Ovary (tissue), 3 donors: ENCODE data around the gene ATRNL1.

ENCODE experiments used
- POLR2A ChIP-seq: fragments of 450-650 bp; IDR thresholded peaks from one replicate; pipeline ENCODE4 v1.6.1; 2017; ENCODE audit warnings: antibody characterized with exemption, mild to moderate bottlenecking, moderate library complexity
- TF ChIP-seq, protein P1 (sequence below), 3 donors: fragments of 450-650 bp in 2 of 3; fragments of 200-600 bp in 1 of 3; IDR thresholded peaks; one replicate each; pipeline versions ENCODE4 v1.5.1 to v1.8.0; 2016 to 2022; ENCODE audit warnings: antibody characterized with exemption in 3 of 3, mild to moderate bottlenecking in 1 of 3
- donor health status: DM: no; HTN: no; CAD: no.

DNA sequence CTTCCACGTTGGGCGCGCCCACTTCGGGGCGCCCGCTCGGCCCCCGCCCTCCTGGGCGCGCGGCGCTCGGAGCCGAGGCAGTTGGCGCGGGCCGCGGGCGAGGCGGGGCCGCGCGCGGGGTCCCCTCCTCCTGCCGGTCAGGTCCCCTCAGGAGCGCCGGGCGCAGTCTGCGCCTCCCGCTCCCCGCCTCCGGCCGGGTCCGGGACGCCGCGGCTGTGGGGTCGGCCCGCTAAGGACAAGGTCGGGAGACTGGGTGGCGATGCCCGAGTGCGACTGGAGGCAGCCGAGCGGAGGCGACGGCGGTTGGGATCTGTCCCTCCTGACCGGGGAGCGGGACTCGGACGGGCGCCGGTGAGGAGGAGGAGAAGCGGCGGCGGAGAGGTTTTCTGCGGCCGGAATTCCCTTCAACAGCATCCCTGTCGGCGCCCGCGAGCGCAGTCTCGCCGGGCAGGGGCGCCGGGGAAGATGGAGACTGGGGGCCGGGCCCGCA is at the start of gene ATRNL1:
- TF ChIP-seq, protein P1, sequence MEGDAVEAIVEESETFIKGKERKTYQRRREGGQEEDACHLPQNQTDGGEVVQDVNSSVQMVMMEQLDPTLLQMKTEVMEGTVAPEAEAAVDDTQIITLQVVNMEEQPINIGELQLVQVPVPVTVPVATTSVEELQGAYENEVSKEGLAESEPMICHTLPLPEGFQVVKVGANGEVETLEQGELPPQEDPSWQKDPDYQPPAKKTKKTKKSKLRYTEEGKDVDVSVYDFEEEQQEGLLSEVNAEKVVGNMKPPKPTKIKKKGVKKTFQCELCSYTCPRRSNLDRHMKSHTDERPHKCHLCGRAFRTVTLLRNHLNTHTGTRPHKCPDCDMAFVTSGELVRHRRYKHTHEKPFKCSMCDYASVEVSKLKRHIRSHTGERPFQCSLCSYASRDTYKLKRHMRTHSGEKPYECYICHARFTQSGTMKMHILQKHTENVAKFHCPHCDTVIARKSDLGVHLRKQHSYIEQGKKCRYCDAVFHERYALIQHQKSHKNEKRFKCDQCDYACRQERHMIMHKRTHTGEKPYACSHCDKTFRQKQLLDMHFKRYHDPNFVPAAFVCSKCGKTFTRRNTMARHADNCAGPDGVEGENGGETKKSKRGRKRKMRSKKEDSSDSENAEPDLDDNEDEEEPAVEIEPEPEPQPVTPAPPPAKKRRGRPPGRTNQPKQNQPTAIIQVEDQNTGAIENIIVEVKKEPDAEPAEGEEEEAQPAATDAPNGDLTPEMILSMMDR (IDR thresholded peaks at IDR 0.05): no peak
- TF ChIP-seq POLR2A: peak; percentile 51
